Epithelial cell of proximal tubule (primary cell): ENCODE data around the gene UBLCP1. TPM values are rescaled to one million over a fixed set of nuclear protein-coding genes. Genes with fewer than 3 reads are reported as not detected.

Source experiments
- DNase-seq: peaks from one replicate; pipeline ENCODE4 v3.0.0-alpha.2; 2011; ENCODE audit warnings: low read depth
- H3K4me3 ChIP-seq: 2 replicates; pipeline ENCODE4 v1.5.1; 2011; ENCODE audit warnings: low read depth, mild to moderate bottlenecking, low read length
- total RNA-seq: library from RNA; depleted of rRNA; stranded (reverse); fragments of >200 nt; gene quantifications from 2 replicates; pipeline ENCODE4 v1.2.3, GENCODE V29; 2015
- TF ChIP-seq, protein P1 (sequence below): conservative IDR thresholded peaks from 2 replicates; pipeline ENCODE4 v1.5.1; 2012; ENCODE audit warnings: low read depth, mild to moderate bottlenecking, low read length

UBLCP1 gene, protein sequence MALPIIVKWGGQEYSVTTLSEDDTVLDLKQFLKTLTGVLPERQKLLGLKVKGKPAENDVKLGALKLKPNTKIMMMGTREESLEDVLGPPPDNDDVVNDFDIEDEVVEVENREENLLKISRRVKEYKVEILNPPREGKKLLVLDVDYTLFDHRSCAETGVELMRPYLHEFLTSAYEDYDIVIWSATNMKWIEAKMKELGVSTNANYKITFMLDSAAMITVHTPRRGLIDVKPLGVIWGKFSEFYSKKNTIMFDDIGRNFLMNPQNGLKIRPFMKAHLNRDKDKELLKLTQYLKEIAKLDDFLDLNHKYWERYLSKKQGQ
- 30.6 and 33.8 TPM in 2 replicates for total RNA-seq

DNA sequence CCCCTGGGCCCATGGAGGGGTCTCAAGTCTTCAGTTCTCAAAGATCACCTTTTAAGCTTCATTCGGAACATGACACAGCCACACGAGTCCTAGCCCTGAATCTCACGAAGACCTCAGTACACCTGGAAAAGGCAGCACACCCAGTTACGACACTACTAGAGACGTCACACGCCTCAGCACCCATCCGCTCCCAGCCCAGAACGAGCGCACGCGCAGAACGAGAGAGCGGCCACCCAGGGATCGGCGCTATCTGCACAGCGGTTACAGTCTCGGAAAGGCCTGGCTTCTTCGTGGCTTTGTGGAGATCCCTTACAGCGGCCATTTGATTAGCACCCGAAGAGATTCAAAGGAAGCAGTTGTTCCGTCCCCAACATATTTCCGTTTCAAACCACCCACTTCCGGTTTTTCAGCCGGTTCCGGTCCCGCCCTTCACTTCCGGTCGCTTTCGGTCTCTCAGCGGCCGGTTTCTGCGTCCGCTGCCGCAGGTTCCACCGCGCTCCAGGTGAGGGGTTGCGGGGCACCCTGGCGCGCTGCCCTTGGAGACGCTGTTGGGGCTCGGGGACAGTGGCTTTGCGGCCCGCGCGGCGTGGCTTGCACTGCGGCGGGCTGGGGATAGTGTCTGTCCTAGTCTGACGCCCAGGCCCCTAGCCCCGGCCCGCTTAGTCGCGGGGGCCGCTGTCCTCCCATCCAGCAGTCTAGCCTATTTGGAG, at the start of gene UBLCP1:
TSS of gene UBLCP1 (plus strand) at position 432 of the 710 bp plus-strand sequence. CDS start 5,626 bp downstream, outside the sequence.
- TF ChIP-seq, protein P1, sequence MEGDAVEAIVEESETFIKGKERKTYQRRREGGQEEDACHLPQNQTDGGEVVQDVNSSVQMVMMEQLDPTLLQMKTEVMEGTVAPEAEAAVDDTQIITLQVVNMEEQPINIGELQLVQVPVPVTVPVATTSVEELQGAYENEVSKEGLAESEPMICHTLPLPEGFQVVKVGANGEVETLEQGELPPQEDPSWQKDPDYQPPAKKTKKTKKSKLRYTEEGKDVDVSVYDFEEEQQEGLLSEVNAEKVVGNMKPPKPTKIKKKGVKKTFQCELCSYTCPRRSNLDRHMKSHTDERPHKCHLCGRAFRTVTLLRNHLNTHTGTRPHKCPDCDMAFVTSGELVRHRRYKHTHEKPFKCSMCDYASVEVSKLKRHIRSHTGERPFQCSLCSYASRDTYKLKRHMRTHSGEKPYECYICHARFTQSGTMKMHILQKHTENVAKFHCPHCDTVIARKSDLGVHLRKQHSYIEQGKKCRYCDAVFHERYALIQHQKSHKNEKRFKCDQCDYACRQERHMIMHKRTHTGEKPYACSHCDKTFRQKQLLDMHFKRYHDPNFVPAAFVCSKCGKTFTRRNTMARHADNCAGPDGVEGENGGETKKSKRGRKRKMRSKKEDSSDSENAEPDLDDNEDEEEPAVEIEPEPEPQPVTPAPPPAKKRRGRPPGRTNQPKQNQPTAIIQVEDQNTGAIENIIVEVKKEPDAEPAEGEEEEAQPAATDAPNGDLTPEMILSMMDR = no peak
- peak within 1 kb of the TSS; percentile 97 for H3K4me3 ChIP-seq
- DNase-seq = peak; percentile 29

DNA sequence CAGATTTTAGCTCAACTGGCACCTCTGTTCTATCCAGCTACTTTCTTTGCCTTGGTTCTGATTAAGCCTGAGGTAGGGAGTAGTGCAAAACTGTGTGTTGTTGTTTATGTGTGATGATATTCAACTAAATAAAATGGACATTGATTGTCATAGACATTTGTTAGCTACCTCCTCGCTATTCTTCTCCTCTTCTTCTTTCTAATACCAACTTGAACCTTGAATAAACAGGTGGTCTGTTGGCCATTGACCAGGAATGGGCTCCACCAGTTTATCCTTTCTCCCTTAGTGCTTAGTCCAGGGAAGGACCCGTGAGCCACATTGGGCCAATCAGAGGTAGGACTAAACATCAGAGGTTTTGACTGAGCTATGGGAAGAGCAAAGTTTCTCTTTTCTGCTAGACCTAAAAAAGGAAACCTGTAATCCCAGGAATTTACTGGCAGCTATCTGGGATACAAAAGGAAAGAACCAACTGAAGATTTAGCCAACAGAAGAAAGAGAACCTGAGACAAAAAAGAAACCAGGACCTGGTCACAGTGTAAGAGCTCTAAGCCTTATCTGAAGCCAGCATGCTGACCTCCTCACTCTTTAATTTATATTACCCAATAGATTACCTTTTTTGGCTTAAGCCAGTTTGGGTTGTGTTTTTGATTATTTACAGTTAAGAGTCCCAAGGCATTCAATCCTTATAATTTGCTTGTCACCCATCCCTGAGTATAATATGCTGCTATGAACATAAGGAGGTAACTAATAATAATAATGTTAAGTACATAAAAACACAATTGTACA, 48.4 kb upstream of the UBLCP1 start:
- no peak overlapping the region for H3K4me3 ChIP-seq
- DNase-seq = no peak
- TF ChIP-seq, protein P1 = no peak

DNA sequence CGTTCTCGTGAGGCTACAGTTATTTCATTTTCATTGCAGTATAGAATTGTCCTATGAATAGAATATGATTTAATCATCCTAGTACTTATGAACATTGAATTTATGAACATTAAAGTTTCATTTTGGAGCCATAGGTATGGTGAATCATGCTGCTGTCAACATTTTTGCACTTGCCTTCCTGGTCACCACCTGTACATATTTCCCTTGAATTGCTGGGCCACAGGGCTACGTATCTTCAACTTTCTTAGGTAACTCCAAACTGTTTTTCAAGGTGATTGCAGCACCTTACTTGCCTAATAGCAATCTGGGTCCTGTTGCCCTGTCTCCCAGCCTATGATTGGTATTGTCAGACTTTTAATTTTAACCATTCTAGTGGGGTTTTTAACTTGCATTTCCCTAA, 47.2 kb upstream of the UBLCP1 start:
- no peak for DNase-seq
- TF ChIP-seq, protein P1 = no peak
- no peak overlapping the region for H3K4me3 ChIP-seq

DNA sequence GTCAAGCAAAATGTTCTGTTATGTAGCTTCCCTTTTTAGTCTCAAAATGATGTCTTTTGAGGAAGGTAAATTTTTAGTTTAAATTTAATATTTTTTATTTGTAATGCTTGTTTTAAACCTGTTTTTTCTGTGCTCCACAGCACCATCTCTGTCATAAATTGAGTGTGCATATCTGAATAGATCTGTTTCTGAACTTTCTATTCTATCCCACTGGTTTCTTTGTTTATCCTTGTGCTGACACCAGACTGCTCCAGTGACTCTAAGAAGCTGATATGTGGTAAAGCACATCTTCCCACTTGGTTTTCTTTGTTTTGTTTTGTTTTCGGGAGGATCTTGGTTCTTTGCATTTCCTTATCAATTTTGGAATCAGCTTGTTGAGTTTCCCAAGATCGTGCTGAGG, 46.6 kb upstream of the UBLCP1 start:
- TF ChIP-seq, protein P1 = no peak
- no peak for DNase-seq
- no peak overlapping the region for H3K4me3 ChIP-seq

DNA sequence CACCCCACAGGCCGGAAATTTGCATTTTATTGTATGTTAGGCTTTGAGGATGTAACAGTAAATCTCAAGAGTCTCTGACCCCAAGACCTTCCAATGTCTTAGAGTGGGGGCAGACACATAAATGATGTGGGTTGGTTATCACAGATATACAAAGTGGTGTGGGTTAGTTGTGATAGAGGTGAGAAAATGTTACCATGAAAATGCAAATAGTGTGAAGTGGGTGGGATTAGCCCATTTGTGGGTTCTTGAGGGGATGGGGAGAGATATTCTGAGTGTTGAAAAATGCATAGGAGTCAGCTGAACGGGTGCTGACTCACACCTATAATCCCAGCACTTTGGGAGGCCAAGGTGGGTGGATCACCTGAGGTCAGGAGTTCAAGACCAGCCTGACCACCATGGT, 45.9 kb upstream of the UBLCP1 start:
- DNase-seq = no peak
- TF ChIP-seq, protein P1 = no peak
- H3K4me3 ChIP-seq = no peak overlapping the region

DNA sequence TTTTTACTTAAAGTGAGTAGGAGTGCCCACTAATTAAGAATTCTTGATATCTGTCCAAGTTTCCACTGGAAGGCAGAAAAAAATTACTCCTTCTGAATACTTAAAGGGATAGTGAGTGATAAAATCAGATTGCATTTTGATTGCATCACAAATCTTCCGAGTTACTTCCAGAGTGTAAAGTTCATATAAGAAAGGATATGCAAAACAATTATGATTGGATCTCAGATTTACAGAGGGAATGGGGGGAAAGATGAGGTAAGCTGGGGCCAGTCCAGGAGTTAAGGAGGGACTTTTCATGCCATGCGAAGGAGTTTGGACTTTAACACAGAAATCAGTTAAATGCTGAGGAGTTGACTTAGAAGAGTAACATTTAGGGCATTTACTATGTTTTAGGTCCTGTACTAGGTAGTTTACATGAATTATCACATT, 44.5 kb upstream of the UBLCP1 start:
- TF ChIP-seq, protein P1 = no peak
- no peak for DNase-seq
- no peak overlapping the region for H3K4me3 ChIP-seq
